SK-N-MC (cell line): ENCODE results near the gene MPND.
A peak's percentile ranks its signal among the peaks of the same experiment; 100 is the strongest.

Experiments
- DNase-seq: peaks from one replicate; pipeline ENCODE4 v3.0.0-alpha.2; 2011; ENCODE audit warnings: low read depth, low spot score
- H3K27ac ChIP-seq: fragments of 200-600 bp; sonication (generic); 2 replicates; pipeline ENCODE4 v1.5.1; 2016; ENCODE audit warnings: mixed run types
- H3K36me3 ChIP-seq: fragments of 200-600 bp; sonication (generic); 2 replicates; pipeline ENCODE4 v1.6.1; 2017; ENCODE audit warnings: antibody characterized with exemption, low read length, mixed read lengths; ENCODE audit not compliant: insufficient read depth
- H3K4me3 ChIP-seq: fragments of 200-600 bp; sonication (generic); 2 replicates; pipeline ENCODE4 v1.5.1; 2016
- H3K9ac ChIP-seq: fragments of 200-600 bp; sonication (generic); 2 replicates; pipeline ENCODE4 v1.8.0; 2017; ENCODE audit warnings: mixed run types, mixed read lengths; ENCODE audit not compliant: insufficient read length
- H3K9me3 ChIP-seq: fragments of 200-600 bp; sonication (generic); 2 replicates; pipeline ENCODE4 v1.6.1; 2017; ENCODE audit warnings: low read depth, mild to moderate bottlenecking, antibody characterized with exemption, low read length, moderate library complexity, mixed read lengths
- EZH2 ChIP-seq: fragments of 200-600 bp; sonication (generic); IDR thresholded peaks from one replicate; pipeline ENCODE4 v1.6.1; 2017; ENCODE audit warnings: antibody characterized with exemption
- FOXP2 ChIP-seq: optimal IDR thresholded peaks from 2 replicates; pipeline ENCODE3; 2011; ENCODE audit warnings: mild to moderate bottlenecking, moderate library complexity; ENCODE audit not compliant: insufficient read depth; ENCODE audit errors: extremely low read length, control extremely low read depth
- POLR2AphosphoS5 ChIP-seq: IDR thresholded peaks from 2 replicates; pipeline ENCODE4 v1.6.1; 2012; ENCODE audit warnings: mild to moderate bottlenecking, low read depth, low read length, borderline replicate concordance

Gene MPND

DNA sequence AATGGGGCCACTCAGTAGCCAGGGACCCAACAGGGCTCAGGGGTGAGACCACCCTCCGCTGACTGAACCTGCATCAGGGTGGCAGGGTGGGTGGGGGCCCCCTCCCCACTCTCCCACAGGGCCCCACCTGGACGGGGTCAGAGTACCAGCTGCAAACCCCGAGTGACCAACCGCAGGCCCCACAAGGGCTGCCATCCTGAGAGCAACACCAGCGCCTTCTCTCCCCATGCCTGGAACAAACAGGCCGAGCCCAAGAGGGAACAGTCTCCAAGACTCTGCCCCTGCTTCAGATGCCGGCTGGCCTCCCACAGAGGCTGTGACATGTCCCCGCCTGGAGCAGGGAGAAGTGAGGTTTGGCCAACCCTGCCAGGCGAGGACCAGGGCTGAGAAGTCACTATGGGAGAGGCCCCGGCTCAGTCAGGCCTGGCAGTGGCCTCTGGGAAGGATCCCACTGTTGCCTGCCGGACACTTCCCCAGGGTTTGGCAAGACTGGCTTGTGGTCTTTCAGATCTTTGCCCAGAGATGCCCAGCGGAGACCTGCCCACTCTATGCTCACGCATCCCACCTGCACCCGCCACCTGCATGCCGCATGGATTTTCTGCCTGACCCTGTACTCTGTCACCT lies 27.2 kb downstream of the MPND start:
- Histone ChIP-seq H3K36me3 (peaks cover 5% of the 10 kb centered on the region; the same call in 1 of the 2 replicates), H3K4me3 (no peak overlapping the region), H3K27ac (no peak overlapping the region), H3K9me3 (no peaks in the 10 kb centered on the region), H3K9ac (no peak overlapping the region)
- DNase-seq = no peak
- TF ChIP-seq POLR2AphosphoS5 = no peak
- no peak for TF ChIP-seq FOXP2
- no peak for TF ChIP-seq EZH2

GRCh38 chr19:4371247-4372164 lies 28.1 kb downstream of the MPND start:
- no peak for DNase-seq
- Histone ChIP-seq H3K4me3 (no peak overlapping the region), H3K27ac (no peak overlapping the region), H3K9ac (no peak overlapping the region), H3K9me3 (no peaks in the 10 kb centered on the region), H3K36me3 (no peaks in the 10 kb centered on the region; the same call in 1 of the 2 replicates)
- no peak for TF ChIP-seq POLR2AphosphoS5
- no peak for TF ChIP-seq EZH2

DNA sequence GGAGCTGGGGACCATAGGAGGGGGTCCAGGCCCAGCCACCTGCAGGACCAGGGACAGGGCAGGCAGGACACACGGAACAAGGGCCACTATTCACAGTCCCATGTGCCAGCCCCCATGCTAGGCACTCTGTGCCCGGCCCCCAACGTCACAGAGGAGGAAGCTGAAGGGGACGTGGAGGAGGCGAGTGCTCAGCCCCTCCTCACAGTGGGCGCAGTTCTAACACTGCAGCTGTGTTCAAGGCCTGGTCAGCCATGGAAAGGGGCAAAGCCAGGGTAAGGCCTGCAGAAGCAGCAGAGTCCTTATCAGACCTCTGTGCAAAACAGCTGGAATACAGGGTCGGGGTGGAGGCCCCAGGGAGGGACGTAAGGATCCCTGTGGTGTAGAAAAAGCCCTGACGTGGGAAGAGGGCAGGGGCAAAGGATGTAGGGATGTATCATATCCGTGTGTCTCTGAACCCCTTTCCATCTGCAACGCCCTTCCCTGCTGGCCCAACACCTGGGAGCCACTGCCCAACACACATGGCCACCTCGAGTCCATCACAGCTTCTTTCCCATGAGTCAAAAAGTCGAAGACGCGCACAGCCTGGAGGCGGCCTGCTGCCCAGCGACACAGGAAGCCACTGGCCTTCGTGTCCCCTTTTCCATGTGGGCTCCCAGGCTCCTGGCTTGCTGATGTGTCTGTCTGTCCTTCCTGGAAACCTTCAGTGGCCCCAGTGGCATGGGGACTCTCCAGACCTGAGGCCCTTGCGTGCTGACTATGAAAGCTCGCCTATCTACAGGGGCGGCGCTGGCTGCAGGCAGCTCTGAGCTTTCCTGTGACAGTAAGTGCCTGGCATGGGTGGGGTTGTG lies 29.0 kb downstream of the MPND start:
- H3K9me3 ChIP-seq = no peaks in the 10 kb centered on the region
- H3K9ac ChIP-seq = no peak overlapping the region
- DNase-seq = no peak
- no peaks in the 10 kb centered on the region for H3K36me3 ChIP-seq
- H3K27ac ChIP-seq = no peak overlapping the region
- H3K4me3 ChIP-seq = no peak overlapping the region
- TF ChIP-seq EZH2 = no peak

DNA sequence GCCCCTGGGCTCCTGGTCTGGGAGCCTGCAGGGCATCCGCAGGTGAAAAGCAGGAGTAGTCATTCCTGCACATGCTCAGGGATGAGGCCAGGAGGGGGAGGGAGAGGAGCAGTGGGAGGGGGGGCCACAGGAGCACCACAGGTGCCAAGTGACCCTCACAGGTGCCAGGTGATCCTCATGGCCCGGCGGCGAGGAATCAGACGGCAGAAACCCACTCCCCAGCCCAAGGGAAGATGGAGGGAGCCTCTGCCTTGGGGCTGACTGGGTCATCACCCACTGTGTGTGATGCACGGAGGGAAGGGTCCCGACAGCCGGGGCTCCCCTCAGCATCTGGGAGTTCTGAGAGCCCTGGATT lies 29.6 kb downstream of the MPND start:
- no peak overlapping the region for H3K4me3 ChIP-seq
- no peak overlapping the region for H3K9ac ChIP-seq
- no peak overlapping the region for H3K27ac ChIP-seq
- no peak for DNase-seq
- TF ChIP-seq POLR2AphosphoS5 (no peak), EZH2 (no peak), FOXP2 (no peak)
- no peaks in the 10 kb centered on the region for H3K9me3 ChIP-seq
- no peaks in the 10 kb centered on the region for H3K36me3 ChIP-seq

DNA sequence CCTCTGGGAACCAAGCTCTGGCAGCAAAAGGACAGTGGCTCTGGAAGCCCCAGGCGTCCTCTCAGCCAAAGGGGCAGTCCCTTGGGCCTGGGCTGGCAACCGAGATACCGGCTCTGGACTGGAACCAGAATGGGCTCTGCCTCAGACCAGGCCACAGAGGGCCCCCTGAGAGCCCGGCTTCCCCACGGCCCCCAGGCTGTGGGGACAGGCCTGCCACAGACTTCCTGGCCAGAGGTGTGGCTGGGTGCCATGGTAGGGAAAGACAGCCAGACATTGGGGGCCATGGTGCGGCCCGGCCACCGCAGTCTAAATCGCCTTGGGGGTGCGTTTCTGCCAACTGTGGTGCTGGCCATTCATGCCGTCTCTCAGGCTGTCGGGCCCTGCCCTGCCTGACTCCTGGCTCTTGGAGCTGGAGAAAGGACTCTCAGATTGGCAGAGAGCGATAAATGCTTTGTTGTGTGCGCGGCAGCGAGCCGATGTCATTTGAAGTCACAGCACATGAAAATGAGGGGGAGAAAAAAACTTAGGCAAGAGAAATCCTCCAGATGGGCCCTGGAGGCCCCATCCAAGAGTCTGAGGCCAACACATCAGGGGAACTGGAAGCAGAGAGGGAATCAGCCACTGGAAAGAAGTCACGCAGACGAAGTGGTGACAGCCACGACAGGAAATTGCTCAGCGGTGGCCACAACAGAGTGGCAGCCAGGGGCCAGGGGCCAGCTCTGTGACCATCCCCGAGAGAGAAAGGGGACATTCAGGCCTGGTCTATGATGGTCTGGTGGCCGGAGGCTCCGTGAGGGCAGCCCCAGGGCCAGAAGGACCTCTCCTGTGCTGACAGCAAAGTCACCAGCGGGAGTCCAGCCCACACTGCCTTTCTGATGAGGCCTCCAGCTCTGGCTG lies 30.5 kb downstream of the MPND start:
- no peak overlapping the region for H3K9ac ChIP-seq
- H3K27ac ChIP-seq = no peak overlapping the region
- no peaks in the 10 kb centered on the region for H3K36me3 ChIP-seq
- no peak for TF ChIP-seq POLR2AphosphoS5
- TF ChIP-seq EZH2 = no peak
- no peak for TF ChIP-seq FOXP2
- no peaks in the 10 kb centered on the region for H3K9me3 ChIP-seq
- no peak overlapping the region for H3K4me3 ChIP-seq
- DNase-seq = no peak

DNA sequence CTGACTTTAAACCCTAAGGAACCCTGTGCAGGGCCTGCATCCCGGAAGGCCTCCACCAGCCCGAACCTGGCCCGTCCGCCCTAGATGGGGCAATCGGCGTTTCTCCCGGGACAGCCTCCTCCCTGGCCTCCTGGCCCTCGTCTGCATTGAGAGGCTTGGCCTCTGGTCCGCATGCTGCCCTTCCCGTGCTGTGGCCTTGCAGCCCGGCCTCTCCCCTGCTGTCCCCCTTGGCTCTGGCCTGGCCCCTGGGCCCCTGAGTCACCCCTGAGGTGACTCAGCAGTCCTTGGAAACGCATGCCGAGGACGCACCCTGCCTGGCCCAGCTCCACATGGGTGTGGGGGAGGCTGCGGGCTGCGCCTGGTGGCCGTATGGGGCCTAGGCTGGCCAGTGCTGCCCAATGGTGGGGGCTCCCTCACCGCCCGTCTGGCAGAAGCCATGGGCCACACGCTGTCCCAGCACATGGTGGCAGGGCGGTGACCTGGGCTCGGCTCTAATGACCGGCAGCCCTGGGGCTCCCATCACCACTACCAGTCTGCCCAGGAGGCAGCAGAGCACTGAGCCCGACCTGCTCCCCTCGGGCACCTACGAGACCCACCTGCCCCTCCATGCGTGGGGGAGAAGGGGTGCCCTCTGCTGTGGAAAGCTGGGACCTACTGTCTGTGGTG lies 31.3 kb downstream of the MPND start:
- no peaks in the 10 kb centered on the region for H3K9me3 ChIP-seq
- H3K27ac ChIP-seq = no peak overlapping the region
- no peak overlapping the region for H3K9ac ChIP-seq
- H3K4me3 ChIP-seq = no peak overlapping the region
- no peaks in the 10 kb centered on the region for H3K36me3 ChIP-seq
- no peak for TF ChIP-seq EZH2
- TF ChIP-seq POLR2AphosphoS5 = no peak
- no peak for TF ChIP-seq FOXP2
- no peak for DNase-seq

GRCh38 chr19:4375164-4376027 lies 32.0 kb downstream of the MPND start:
- peak overlapping the region; percentile 44 for H3K4me3 ChIP-seq
- DNase-seq = peak; percentile 56
- H3K9ac ChIP-seq = no peak overlapping the region
- H3K36me3 ChIP-seq = no peaks in the 10 kb centered on the region
- no peak for TF ChIP-seq POLR2AphosphoS5
- TF ChIP-seq FOXP2 = peak; percentile 77
- peak overlapping the region; percentile 51 for H3K27ac ChIP-seq
- H3K9me3 ChIP-seq = no peaks in the 10 kb centered on the region
